ENCODE results near the gene KATNIP. TPM values are rescaled to one million over a fixed set of nuclear protein-coding genes. Genes with fewer than 3 reads are reported as not detected.

Gene KATNIP
- total RNA-seq, 1 experiment from 2014 or later: 23.0 TPM

DNA sequence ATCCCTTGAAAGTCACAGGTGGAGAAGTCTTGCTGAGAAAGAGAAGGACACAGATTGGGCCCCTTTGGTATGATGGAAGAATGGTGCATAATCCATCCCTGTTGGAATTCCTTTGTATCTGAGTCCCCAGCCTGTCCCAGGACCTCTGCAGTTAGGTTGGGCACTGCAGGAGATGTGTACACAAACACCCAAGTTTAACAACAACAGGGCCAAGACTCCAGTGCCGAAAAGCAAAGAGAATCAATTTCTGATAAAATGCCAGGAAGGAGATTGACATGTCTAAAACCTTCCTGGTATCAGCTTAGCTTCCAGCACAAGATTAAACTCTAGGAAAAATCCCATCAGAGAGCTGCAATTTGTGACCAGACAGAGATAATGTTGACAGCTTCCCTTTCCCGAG is 32.9 kb downstream of the KATNIP start:
- Mint-ChIP-seq H3K9me3 (no peaks in the 10 kb centered on the region), H3K27ac (peak overlapping the region; percentile 40; the same call in 1 of the 2 replicates), H3K4me1 (no peaks in the 10 kb centered on the region), H3K4me3 (no peak overlapping the region), H3K36me3 (peaks cover 3% of the 10 kb centered on the region; the same call in 1 of the 2 replicates), H3K27me3 (ENCODE audit: low read depth) (no peaks in the 10 kb centered on the region)
- no peak for ATAC-seq
- CTCF ChIA-PET: interaction anchor here (0.5 to 0.9 kb wide), 2 partner anchors 57 to 306 kb away, joined by 3 read pairs; no protein-coding TSS in a partner anchor
- TF ChIP-seq TEAD4 (CRISPR knock-in tag; IDR thresholded peaks at IDR 0.05) (no peak), FOXP1 (CRISPR knock-in tag; IDR thresholded peaks at IDR 0.05; ENCODE audit: borderline replicate concordance) (no peak), FOXK1 (CRISPR knock-in tag; IDR thresholded peaks at IDR 0.05) (no peak), ZNF416 (CRISPR knock-in tag; IDR thresholded peaks at IDR 0.05) (no peak), RELA (CRISPR knock-in tag; IDR thresholded peaks at IDR 0.05; ENCODE audit: borderline replicate concordance) (no peak), ATF2 (CRISPR knock-in tag; IDR thresholded peaks at IDR 0.05; ENCODE audit: borderline replicate concordance, low read depth) (no peak), ZNF423 (CRISPR knock-in tag; IDR thresholded peaks at IDR 0.05) (no peak)
- TF ChIP-seq, protein P1, sequence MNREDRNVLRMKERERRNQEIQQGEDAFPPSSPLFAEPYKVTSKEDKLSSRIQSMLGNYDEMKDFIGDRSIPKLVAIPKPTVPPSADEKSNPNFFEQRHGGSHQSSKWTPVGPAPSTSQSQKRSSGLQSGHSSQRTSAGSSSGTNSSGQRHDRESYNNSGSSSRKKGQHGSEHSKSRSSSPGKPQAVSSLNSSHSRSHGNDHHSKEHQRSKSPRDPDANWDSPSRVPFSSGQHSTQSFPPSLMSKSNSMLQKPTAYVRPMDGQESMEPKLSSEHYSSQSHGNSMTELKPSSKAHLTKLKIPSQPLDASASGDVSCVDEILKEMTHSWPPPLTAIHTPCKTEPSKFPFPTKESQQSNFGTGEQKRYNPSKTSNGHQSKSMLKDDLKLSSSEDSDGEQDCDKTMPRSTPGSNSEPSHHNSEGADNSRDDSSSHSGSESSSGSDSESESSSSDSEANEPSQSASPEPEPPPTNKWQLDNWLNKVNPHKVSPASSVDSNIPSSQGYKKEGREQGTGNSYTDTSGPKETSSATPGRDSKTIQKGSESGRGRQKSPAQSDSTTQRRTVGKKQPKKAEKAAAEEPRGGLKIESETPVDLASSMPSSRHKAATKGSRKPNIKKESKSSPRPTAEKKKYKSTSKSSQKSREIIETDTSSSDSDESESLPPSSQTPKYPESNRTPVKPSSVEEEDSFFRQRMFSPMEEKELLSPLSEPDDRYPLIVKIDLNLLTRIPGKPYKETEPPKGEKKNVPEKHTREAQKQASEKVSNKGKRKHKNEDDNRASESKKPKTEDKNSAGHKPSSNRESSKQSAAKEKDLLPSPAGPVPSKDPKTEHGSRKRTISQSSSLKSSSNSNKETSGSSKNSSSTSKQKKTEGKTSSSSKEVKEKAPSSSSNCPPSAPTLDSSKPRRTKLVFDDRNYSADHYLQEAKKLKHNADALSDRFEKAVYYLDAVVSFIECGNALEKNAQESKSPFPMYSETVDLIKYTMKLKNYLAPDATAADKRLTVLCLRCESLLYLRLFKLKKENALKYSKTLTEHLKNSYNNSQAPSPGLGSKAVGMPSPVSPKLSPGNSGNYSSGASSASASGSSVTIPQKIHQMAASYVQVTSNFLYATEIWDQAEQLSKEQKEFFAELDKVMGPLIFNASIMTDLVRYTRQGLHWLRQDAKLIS (CRISPR knock-in tag; IDR thresholded peaks at IDR 0.05; ENCODE audit: borderline replicate concordance): no peak
- no peak for DNase-seq (ENCODE audit: low spot score)
- POLR2A ChIA-PET: no interaction called here

GRCh38 chr16:27583634-27584033 is 33.7 kb downstream of the KATNIP start:
- no peaks in the 10 kb centered on the region for H3K9me3 Mint-ChIP-seq
- CTCF ChIA-PET: interaction anchor here (0.9 kb wide), 1 partner anchor 56 kb away, joined by 3 read pairs; no protein-coding TSS in a partner anchor
- H3K27ac Mint-ChIP-seq: no peak overlapping the region
- ATAC-seq (no peak), DNase-seq (ENCODE audit: low spot score) (no peak)
- H3K4me1 Mint-ChIP-seq: no peaks in the 10 kb centered on the region
- H3K27me3 Mint-ChIP-seq (ENCODE audit: low read depth): no peaks in the 10 kb centered on the region
- no peak overlapping the region for H3K4me3 Mint-ChIP-seq
- H3K36me3 Mint-ChIP-seq: peaks cover 3% of the 10 kb centered on the region; the same call in 1 of the 2 replicates
- POLR2A ChIA-PET: no interaction called here
- TF ChIP-seq OVOL2 (CRISPR knock-in tag; IDR thresholded peaks at IDR 0.05; ENCODE audit: borderline replicate concordance): no peak
- no peak for TF ChIP-seq ELF4 (CRISPR knock-in tag; IDR thresholded peaks at IDR 0.05; ENCODE audit: low read depth)
- TF ChIP-seq, protein P2, sequence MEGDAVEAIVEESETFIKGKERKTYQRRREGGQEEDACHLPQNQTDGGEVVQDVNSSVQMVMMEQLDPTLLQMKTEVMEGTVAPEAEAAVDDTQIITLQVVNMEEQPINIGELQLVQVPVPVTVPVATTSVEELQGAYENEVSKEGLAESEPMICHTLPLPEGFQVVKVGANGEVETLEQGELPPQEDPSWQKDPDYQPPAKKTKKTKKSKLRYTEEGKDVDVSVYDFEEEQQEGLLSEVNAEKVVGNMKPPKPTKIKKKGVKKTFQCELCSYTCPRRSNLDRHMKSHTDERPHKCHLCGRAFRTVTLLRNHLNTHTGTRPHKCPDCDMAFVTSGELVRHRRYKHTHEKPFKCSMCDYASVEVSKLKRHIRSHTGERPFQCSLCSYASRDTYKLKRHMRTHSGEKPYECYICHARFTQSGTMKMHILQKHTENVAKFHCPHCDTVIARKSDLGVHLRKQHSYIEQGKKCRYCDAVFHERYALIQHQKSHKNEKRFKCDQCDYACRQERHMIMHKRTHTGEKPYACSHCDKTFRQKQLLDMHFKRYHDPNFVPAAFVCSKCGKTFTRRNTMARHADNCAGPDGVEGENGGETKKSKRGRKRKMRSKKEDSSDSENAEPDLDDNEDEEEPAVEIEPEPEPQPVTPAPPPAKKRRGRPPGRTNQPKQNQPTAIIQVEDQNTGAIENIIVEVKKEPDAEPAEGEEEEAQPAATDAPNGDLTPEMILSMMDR (IDR thresholded peaks at IDR 0.05): no peak
- TF ChIP-seq TEAD1 (CRISPR knock-in tag; IDR thresholded peaks at IDR 0.05): no peak
- TF ChIP-seq, protein P3, sequence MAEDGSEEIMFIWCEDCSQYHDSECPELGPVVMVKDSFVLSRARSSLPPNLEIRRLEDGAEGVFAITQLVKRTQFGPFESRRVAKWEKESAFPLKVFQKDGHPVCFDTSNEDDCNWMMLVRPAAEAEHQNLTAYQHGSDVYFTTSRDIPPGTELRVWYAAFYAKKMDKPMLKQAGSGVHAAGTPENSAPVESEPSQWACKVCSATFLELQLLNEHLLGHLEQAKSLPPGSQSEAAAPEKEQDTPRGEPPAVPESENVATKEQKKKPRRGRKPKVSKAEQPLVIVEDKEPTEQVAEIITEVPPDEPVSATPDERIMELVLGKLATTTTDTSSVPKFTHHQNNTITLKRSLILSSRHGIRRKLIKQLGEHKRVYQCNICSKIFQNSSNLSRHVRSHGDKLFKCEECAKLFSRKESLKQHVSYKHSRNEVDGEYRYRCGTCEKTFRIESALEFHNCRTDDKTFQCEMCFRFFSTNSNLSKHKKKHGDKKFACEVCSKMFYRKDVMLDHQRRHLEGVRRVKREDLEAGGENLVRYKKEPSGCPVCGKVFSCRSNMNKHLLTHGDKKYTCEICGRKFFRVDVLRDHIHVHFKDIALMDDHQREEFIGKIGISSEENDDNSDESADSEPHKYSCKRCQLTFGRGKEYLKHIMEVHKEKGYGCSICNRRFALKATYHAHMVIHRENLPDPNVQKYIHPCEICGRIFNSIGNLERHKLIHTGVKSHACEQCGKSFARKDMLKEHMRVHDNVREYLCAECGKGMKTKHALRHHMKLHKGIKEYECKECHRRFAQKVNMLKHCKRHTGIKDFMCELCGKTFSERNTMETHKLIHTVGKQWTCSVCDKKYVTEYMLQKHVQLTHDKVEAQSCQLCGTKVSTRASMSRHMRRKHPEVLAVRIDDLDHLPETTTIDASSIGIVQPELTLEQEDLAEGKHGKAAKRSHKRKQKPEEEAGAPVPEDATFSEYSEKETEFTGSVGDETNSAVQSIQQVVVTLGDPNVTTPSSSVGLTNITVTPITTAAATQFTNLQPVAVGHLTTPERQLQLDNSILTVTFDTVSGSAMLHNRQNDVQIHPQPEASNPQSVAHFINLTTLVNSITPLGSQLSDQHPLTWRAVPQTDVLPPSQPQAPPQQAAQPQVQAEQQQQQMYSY (CRISPR knock-in tag; IDR thresholded peaks at IDR 0.05): no peak
- no peak for TF ChIP-seq ZSCAN18 (CRISPR knock-in tag; IDR thresholded peaks at IDR 0.05)
- no peak for TF ChIP-seq RORB (CRISPR knock-in tag; IDR thresholded peaks at IDR 0.05)
- TF ChIP-seq ZNF219 (CRISPR knock-in tag; IDR thresholded peaks at IDR 0.05; ENCODE audit: borderline replicate concordance): no peak
- TF ChIP-seq ZBTB43 (CRISPR knock-in tag; IDR thresholded peaks at IDR 0.05): no peak
- TF ChIP-seq ATF1 (CRISPR knock-in tag; IDR thresholded peaks at IDR 0.05): no peak
- TF ChIP-seq, protein P4, sequence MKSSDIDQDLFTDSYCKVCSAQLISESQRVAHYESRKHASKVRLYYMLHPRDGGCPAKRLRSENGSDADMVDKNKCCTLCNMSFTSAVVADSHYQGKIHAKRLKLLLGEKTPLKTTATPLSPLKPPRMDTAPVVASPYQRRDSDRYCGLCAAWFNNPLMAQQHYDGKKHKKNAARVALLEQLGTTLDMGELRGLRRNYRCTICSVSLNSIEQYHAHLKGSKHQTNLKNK (CRISPR knock-in tag; IDR thresholded peaks at IDR 0.05): no peak
- TF ChIP-seq CREM (CRISPR knock-in tag; IDR thresholded peaks at IDR 0.05): no peak
